ENCODE measurements around the gene SH3D19. TPM values are rescaled to one million over a fixed set of nuclear protein-coding genes. Genes with fewer than 3 reads are reported as not detected.
"Not testable (repeated sequence)": the region's sequence is repeated elsewhere in the genome, so short reads cannot be mapped to it uniquely, and the experiment has no call there.

SH3D19 gene
- total RNA-seq, 4 donors from 2014 or later, result 117 to 200 (median 168) TPM

DNA sequence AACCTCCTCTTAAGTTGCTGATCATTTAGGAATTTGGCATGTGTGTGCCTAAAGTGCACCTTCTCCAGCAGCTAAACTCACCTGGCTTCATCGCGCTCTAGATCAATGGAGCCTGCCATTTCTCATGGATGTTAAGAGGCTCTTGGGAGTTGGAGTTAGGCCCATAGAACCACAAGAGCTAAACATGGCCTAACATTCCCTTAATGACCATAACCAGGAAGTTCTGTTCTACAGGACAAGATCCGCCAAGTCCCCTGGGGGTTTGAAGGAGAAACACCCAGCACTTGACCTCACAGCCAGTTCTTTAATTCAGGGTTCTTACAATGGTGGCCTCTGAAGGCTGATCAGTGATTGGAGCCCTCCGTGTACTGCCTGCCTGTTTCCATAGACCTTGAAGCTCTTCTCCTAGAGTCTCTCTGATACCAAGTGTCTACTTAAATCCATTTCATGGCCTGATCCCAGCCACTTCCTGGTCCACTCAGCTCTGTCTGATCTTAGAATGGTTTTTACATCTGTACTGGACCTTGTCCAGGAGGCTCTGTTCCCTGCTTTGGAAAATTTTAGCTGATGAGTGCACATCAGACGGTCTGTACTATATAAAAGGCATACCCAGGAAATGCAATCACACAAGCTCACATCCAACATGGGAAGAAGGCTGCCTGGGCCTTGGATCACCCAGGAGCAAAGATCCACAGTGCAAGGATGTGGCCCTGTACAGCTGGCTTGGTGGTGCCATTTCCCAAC lies 180.9 kb downstream of the SH3D19 start:
- 90 to 96% methylated on average over 2 to 3 of the region's 5 CpGs for WGBS, 2 donors (ENCODE audit: low coverage in 1 of 2)
- no peak for ATAC-seq
- Histone ChIP-seq H3K4me3 (no peak overlapping the region), H3K9me3 (no peaks in the 10 kb centered on the region), H3K4me1 (no peaks in the 10 kb centered on the region), H3K27me3 (no peaks in the 10 kb centered on the region), H3K27ac (peak overlapping the region in 2 of 4 donors; percentile 6 to 14), H3K36me3 (peaks cover 0 to 97% of the 10 kb centered on the region in 2 donors)
- no peak for TF ChIP-seq EP300 (IDR thresholded peaks at IDR 0.05)
- TF ChIP-seq POLR2AphosphoS5 (IDR thresholded peaks at IDR 0.05), result no peak
- no peak for TF ChIP-seq POLR2A (IDR thresholded peaks at IDR 0.05)
- TF ChIP-seq, protein P1, sequence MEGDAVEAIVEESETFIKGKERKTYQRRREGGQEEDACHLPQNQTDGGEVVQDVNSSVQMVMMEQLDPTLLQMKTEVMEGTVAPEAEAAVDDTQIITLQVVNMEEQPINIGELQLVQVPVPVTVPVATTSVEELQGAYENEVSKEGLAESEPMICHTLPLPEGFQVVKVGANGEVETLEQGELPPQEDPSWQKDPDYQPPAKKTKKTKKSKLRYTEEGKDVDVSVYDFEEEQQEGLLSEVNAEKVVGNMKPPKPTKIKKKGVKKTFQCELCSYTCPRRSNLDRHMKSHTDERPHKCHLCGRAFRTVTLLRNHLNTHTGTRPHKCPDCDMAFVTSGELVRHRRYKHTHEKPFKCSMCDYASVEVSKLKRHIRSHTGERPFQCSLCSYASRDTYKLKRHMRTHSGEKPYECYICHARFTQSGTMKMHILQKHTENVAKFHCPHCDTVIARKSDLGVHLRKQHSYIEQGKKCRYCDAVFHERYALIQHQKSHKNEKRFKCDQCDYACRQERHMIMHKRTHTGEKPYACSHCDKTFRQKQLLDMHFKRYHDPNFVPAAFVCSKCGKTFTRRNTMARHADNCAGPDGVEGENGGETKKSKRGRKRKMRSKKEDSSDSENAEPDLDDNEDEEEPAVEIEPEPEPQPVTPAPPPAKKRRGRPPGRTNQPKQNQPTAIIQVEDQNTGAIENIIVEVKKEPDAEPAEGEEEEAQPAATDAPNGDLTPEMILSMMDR (IDR thresholded peaks at IDR 0.05), result no peak

DNA sequence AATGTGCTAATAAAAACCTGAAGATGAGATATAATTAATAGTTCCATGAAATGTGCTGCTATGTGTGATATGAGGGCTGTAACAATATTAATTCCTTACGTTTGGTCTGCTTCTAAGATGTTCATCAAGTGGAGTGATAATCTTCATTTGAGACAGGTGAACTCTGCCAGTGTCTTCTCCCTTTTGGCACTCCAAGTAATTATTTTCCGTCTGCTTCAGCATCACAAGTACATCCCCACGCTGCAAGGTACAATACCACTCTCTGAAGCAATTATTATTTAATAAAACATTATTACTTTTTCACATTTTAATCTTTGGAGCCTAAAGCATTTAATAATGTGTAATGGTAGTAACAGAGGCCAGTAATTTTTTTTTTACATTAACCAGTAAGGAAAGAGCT lies 181.6 kb downstream of the SH3D19 start:
- WGBS, 2 donors (ENCODE audit: low coverage in 1 of 2), result 86 to 88% methylated on average over 3 of the region's 3 CpGs
- Histone ChIP-seq H3K27ac (no peak overlapping the region), H3K4me3 (no peak overlapping the region), H3K4me1 (no peaks in the 10 kb centered on the region), H3K9me3 (no peaks in the 10 kb centered on the region), H3K36me3 (peaks cover 0 to 97% of the 10 kb centered on the region in 2 donors), H3K27me3 (no peaks in the 10 kb centered on the region)
- TF ChIP-seq EP300 (IDR thresholded peaks at IDR 0.05), result no peak
- TF ChIP-seq, protein P1 (IDR thresholded peaks at IDR 0.05), result no peak
- TF ChIP-seq POLR2AphosphoS5 (IDR thresholded peaks at IDR 0.05), result no peak
- TF ChIP-seq POLR2A (IDR thresholded peaks at IDR 0.05), result no peak
- ATAC-seq, result no peak

DNA sequence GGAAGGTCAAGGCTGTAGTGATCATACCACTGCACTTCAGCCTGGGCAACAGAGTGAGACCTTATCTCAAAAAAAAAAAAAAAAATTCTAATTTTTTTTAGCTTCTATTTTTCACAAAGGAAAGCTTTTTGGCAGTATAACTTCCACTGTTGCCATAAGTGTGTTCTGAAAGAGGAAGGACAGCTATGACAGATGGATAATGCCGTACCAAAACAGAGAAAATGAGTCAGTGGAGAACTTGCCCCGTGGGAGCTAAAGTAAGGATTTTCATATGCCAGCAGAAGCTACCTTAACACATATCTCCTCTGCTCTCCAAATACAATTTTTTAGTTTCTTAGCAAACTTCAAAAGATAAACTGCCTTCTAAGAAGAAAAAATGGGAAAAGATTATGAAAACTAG lies 182.2 kb downstream of the SH3D19 start:
- peak; percentile 38 for ATAC-seq
- Histone ChIP-seq H3K4me1 (no peaks in the 10 kb centered on the region), H3K36me3 (peaks cover 0 to 97% of the 10 kb centered on the region in 2 donors), H3K9me3 (no peaks in the 10 kb centered on the region), H3K4me3 (no peak overlapping the region), H3K27ac (no peak overlapping the region), H3K27me3 (no peaks in the 10 kb centered on the region)
- TF ChIP-seq POLR2AphosphoS5 (IDR thresholded peaks at IDR 0.05) (no peak), POLR2A (IDR thresholded peaks at IDR 0.05) (no peak), EP300 (IDR thresholded peaks at IDR 0.05) (no peak)
- TF ChIP-seq, protein P1 (IDR thresholded peaks at IDR 0.05), result no peak
- WGBS, 2 donors (ENCODE audit: low coverage in 1 of 2), result 49 to 56% methylated on average over 2 of the region's 2 CpGs

DNA sequence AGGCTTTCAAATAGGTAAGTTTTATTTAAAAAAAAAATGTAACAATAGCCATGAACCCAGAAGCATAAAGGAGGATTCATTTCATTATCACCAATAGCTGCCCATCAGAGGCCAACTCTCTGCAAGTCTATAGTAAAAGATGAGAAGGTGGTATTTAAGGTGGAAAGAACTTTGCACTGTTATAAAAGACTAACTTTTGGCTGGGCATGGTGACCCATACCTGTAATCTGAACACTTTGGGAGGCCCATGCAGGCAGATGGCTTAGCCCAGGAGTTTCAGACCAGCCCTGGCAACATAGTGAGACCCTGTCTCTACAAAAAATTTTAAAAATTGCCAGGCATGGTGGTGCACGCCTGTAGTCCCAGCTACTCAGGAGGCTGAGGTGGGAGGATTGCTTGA lies 182.6 kb downstream of the SH3D19 start:
- Histone ChIP-seq H3K27ac (no peak overlapping the region), H3K36me3 (peaks cover 0 to 97% of the 10 kb centered on the region in 2 donors), H3K9me3 (no peaks in the 10 kb centered on the region), H3K4me1 (no peaks in the 10 kb centered on the region), H3K4me3 (no peak overlapping the region), H3K27me3 (no peaks in the 10 kb centered on the region)
- WGBS, 2 donors (ENCODE audit: low coverage in 1 of 2), result 100% methylated on average over 1 of the region's 1 CpG; no CpG with 5 or more reads in 1 of the 2 donors
- no peak for ATAC-seq
- TF ChIP-seq EP300 (IDR thresholded peaks at IDR 0.05), result no peak

DNA sequence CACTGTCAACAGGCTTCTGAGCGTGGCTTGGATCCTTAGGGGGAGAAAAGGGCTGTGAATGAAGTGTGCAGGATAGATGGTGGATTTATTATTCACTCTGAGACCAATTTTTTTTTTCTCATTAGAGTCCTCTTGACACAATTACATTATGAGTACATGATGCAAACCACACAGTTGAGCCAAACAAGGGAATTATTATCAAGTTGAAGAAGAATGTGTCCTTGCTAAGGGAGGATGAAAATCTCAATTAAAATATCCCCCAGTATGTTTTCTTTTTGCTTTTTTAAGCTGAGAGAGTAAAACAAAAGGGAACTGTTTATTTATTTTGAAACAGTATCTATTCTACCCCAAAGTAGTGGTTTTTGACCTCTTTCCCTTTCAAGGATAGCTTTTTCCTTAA lies 185.6 kb downstream of the SH3D19 start:
- 100% methylated on average over 1 of the region's 1 CpG for WGBS, 2 donors (ENCODE audit: low coverage in 1 of 2)
- Histone ChIP-seq H3K4me1 (no peaks in the 10 kb centered on the region), H3K9me3 (no peaks in the 10 kb centered on the region), H3K27me3 (no peaks in the 10 kb centered on the region), H3K4me3 (no peak overlapping the region), H3K27ac (no peak overlapping the region), H3K36me3 (peaks cover 0 to 93% of the 10 kb centered on the region in 2 donors)
- TF ChIP-seq POLR2A (IDR thresholded peaks at IDR 0.05), result no peak
- TF ChIP-seq, protein P1 (IDR thresholded peaks at IDR 0.05), result no peak
- no peak for ATAC-seq

DNA sequence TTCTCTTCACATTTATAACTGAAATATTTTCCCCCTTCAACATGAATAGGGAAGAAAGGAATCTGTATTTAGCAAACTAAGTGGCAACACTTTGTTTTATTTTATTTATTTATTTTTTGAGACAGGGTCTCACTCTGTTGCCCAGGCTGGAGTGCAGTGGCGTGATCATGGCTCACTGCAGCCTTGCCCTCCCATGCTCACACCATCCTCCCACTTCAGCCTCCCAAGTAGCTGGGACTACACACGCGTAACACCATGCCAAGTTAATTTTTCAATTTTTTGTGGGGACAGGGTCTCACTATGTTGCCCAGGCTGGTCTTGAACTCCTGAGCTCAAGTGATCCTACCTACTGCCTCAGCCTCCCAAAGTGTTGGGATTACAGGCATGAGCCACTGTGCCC lies 189.4 kb downstream of the SH3D19 start:
- not testable (repeated sequence) for H3K27ac ChIP-seq, ATAC-seq, H3K27me3 ChIP-seq, H3K4me1 ChIP-seq, H3K4me3 ChIP-seq, H3K9me3 ChIP-seq
- WGBS, 2 donors (ENCODE audit: low coverage in 1 of 2), result 88 to 100% methylated on average over 1 to 3 of the region's 3 CpGs
- H3K36me3 ChIP-seq, result peaks cover 0 to 93% of the 10 kb centered on the region in 2 donors

Measured in gastroesophageal sphincter (tissue), 4 donors.